HG03097 (cell line): ENCODE results near the gene CUBN.

Source experiments
- ATAC-seq: cut with Tn5 transposase; IDR thresholded peaks from one replicate; pipeline ENCODE4 v1.9.1; 2021; ENCODE audit not compliant: unreplicated experiment, low FRiP score

Gene CUBN

GRCh38 chr10:17129741-17130140, at the start of gene CUBN:
TSS of gene CUBN (minus strand) at chr10:17129811. CDS start at chr10:17129765, 46 bp downstream.
- ATAC-seq = no peak

- ATAC-seq = no peak
These were observed 49.4 kb upstream of the CUBN start for GRCh38 chr10:17179002-17179401.

- ATAC-seq = no peak
These were observed 48.4 kb upstream of the CUBN start for GRCh38 chr10:17178006-17178405.

- ATAC-seq = no peak
These were observed 47.4 kb upstream of the CUBN start for GRCh38 chr10:17177014-17177413.

- no peak for ATAC-seq
These were observed 46.5 kb upstream of the CUBN start for GRCh38 chr10:17176091-17176490.

- no peak for ATAC-seq
These were observed 45.9 kb upstream of the CUBN start for GRCh38 chr10:17175551-17175950.

GRCh38 chr10:17174626-17175025, 45.0 kb upstream of the CUBN start:
- ATAC-seq = no peak

GRCh38 chr10:17171141-17171641, 41.6 kb upstream of the CUBN start:
- ATAC-seq = no peak

- no peak for ATAC-seq
These were observed 40.2 kb upstream of the CUBN start for GRCh38 chr10:17169803-17170202.

GRCh38 chr10:17166699-17167098, 37.1 kb upstream of the CUBN start:
- no peak for ATAC-seq

- no peak for ATAC-seq
These were observed 33.2 kb upstream of the CUBN start for GRCh38 chr10:17162828-17163227.

- ATAC-seq = no peak
These were observed 32.2 kb upstream of the CUBN start for GRCh38 chr10:17161775-17162174.

GRCh38 chr10:17157024-17157423, 27.4 kb upstream of the CUBN start:
- no peak for ATAC-seq

- ATAC-seq = no peak
These were observed 26.2 kb upstream of the CUBN start for GRCh38 chr10:17155826-17156225.

GRCh38 chr10:17154116-17154515, 24.5 kb upstream of the CUBN start:
- ATAC-seq = no peak

GRCh38 chr10:17153321-17153720, 23.7 kb upstream of the CUBN start:
- no peak for ATAC-seq

GRCh38 chr10:17151716-17152115, 22.1 kb upstream of the CUBN start:
- ATAC-seq = no peak

- ATAC-seq = no peak
These were observed 18.4 kb upstream of the CUBN start for GRCh38 chr10:17147884-17148489.

- no peak for ATAC-seq
These were observed 17.3 kb upstream of the CUBN start for GRCh38 chr10:17146892-17147291.

GRCh38 chr10:17145239-17145638, 15.6 kb upstream of the CUBN start:
- ATAC-seq = no peak

GRCh38 chr10:17144757-17145156, 15.1 kb upstream of the CUBN start:
- no peak for ATAC-seq

- ATAC-seq = no peak
These were observed 14.4 kb upstream of the CUBN start for GRCh38 chr10:17144032-17144431.
